ENCODE measurements around the gene NINJ1. TPM values are rescaled to one million over a fixed set of nuclear protein-coding genes. Genes with fewer than 3 reads are reported as not detected.

NINJ1 gene
- total RNA-seq, 6 experiments from 2014 or later, result 35.6 to 103 (median 65.1) TPM

DNA sequence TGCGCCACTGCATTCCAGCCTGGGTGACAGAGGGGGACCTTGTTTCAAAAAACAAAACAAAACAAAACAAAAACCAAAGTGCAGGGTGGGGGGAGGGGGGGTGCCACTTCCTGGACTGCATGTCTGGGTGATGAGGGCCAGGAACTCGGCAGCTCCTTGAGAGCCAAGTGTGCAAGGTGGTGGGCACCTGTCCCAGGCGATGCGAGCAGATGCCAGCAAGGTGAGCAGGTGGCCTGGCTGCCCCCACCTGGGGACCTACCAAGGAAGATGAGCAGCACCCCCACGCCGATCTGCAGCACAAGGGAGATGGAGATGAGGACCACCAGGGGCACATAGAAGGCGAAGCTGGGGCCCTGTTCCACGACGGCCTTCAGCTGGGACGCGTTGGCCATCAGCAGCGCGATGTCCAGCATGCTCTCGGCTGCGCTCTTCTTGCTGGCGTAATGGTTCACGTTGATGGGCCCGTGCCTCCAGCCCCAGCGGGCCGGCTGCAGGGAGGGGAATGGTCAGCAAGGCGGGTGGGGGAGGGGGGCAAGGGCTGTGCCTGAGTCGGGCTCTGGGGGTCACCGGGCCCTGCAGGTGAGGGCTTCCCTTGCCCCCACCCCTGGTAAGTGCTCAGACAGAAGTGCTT, 7.8 kb downstream of the NINJ1 start:
- ATAC-seq (no peak), DNase-seq (peak; percentile 27 to 55 (median 49))
- intact Hi-C loops (cut with DNase I), result no loop called here
- no peak for TF ChIP-seq POLR2A (IDR thresholded peaks at IDR 0.05)
- TF ChIP-seq, protein P1, sequence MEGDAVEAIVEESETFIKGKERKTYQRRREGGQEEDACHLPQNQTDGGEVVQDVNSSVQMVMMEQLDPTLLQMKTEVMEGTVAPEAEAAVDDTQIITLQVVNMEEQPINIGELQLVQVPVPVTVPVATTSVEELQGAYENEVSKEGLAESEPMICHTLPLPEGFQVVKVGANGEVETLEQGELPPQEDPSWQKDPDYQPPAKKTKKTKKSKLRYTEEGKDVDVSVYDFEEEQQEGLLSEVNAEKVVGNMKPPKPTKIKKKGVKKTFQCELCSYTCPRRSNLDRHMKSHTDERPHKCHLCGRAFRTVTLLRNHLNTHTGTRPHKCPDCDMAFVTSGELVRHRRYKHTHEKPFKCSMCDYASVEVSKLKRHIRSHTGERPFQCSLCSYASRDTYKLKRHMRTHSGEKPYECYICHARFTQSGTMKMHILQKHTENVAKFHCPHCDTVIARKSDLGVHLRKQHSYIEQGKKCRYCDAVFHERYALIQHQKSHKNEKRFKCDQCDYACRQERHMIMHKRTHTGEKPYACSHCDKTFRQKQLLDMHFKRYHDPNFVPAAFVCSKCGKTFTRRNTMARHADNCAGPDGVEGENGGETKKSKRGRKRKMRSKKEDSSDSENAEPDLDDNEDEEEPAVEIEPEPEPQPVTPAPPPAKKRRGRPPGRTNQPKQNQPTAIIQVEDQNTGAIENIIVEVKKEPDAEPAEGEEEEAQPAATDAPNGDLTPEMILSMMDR (IDR thresholded peaks at IDR 0.05), result no peak
- Histone ChIP-seq H3K36me3 (peaks cover 0 to 45% (median 10%) of the 10 kb centered on the region in 4 donors), H3K4me3 (no peak overlapping the region), H3K9me3 (no peaks in the 10 kb centered on the region), H3K27me3 (no peaks in the 10 kb centered on the region), H3K27ac (peak overlapping the region in 1 of 3 donors; percentile 37), H3K4me1 (peaks cover 0 to 22% (median 3%) of the 10 kb centered on the region in 4 donors)
- 77% methylated on average over 2 of the region's 23 CpGs for WGBS (ENCODE audit: insufficient coverage, low coverage, low lambda C conversion rate, missing lambda C conversion rate)

DNA sequence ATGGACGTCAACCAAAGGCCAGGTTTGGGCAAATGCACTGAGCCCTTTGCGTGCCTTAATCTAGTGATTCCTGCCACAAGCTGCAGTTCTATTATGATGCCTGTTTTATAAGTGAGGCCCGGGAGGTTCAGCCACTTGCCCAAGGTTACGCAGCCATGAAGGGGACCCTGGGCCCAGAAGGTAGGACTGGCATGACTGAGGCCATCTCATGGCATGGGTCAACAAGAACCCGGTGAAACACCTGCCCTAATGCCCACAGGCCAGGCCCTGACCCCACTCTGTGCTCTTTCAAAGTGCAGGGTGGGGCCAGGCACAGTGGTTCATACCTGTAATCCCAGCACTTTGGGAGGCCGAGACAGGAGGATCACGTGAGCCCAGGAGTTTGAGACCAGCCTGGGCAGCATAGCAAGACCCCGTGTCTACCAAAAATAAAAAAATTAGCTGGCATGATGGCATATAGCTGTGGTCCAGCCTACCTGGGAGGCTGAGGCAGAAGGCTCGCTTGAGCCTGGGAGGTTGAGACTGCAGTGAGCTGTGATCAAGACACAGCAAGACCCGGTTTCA, 8.6 kb downstream of the NINJ1 start:
- ATAC-seq (no peak), DNase-seq (peak; percentile 5 to 42 (median 9))
- 86% methylated on average over 5 of the region's 10 CpGs for WGBS (ENCODE audit: insufficient coverage, low coverage, low lambda C conversion rate, missing lambda C conversion rate)
- TF ChIP-seq POLR2A (IDR thresholded peaks at IDR 0.05), result no peak
- TF ChIP-seq, protein P1 (IDR thresholded peaks at IDR 0.05), result no peak
- no peaks in the 10 kb centered on the region for H3K9me3 ChIP-seq
- no peaks in the 10 kb centered on the region for H3K27me3 ChIP-seq
- intact Hi-C loops (cut with DNase I), result no loop called here
- H3K27ac ChIP-seq, result no peak overlapping the region
- H3K36me3 ChIP-seq, result peaks cover 0 to 46% (median 10%) of the 10 kb centered on the region in 4 donors
- no peak overlapping the region for H3K4me3 ChIP-seq
- peaks cover 0 to 17% (median 1%) of the 10 kb centered on the region in 4 donors for H3K4me1 ChIP-seq

DNA sequence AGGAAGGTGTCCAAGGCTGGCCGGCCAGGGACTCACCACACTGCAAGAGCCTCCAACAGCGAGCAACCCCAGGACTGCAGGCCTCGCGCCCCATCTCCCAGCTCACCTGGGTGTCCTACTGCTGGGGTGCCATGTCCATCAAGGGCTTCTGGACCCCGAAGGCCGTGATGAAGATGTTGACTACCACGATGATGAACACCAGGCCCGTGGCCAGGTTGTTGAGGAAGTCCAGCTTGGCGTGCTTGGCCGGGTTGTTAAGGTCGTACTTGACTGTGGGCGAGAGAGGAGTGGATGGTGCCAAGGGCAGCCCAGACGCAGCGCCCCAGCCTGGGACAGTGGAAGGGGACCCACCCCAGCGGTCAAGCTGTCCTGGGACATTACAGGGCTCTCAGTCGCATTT, 9.3 kb downstream of the NINJ1 start:
- peak in 2 of 3 donors; percentile 47 to 49 for DNase-seq
- H3K4me1 ChIP-seq, result peaks cover 0 to 17% (median 3%) of the 10 kb centered on the region in 4 donors
- no peak for ATAC-seq
- no peaks in the 10 kb centered on the region for H3K27me3 ChIP-seq
- TF ChIP-seq, protein P1 (IDR thresholded peaks at IDR 0.05), result no peak
- TF ChIP-seq POLR2A (IDR thresholded peaks at IDR 0.05), result no peak
- H3K36me3 ChIP-seq, result peaks cover 0 to 46% (median 10%) of the 10 kb centered on the region in 4 donors
- WGBS (ENCODE audit: insufficient coverage, low coverage, low lambda C conversion rate, missing lambda C conversion rate), result 92% methylated on average over 7 of the region's 16 CpGs
- H3K9me3 ChIP-seq, result no peaks in the 10 kb centered on the region
- intact Hi-C loops (cut with DNase I), result no loop called here
- no peak overlapping the region for H3K4me3 ChIP-seq
- no peak overlapping the region for H3K27ac ChIP-seq

DNA sequence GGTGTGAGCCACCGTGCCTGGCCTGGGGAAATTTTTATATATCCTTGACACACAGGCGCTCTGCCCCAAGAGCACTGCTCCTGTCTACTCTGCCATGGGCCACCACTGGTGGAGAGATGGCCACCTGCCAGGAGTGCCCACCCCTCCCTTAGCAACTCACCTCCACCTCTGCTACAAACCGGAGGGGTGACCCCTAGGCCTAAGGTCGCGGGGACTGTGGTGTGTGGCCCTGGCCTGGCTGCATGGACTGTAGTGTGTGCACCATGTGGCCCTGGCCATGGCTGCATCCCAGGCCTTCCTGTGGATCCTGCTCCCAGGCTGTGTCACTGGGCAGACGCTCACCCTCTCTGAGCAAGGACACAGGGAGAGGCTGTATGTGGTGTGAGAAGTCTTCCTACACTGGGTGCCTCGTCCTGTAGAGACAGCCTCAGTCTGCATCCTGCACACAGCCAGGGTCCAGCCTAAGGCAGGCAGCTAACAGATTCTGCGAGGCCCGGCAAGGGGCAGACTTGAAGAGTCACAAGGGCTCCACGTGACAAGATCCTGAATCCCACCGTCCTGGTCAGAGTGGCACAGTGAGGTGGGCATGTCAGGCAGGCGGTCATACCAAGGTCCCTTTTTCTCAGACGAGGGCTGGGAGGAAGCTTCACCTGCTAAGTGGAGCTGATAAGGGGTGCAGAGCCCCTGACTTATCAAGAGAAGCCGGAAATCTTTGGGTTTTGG, 10.3 kb downstream of the NINJ1 start:
- Histone ChIP-seq H3K27me3 (no peaks in the 10 kb centered on the region), H3K9me3 (no peaks in the 10 kb centered on the region), H3K27ac (no peak overlapping the region), H3K4me3 (no peak overlapping the region), H3K4me1 (peaks cover 0 to 20% (median 3%) of the 10 kb centered on the region in 4 donors), H3K36me3 (peaks cover 0 to 46% (median 10%) of the 10 kb centered on the region in 4 donors)
- DNase-seq, result peak in 2 of 3 donors; percentile 47 to 56
- 53% methylated on average over 3 of the region's 14 CpGs for WGBS (ENCODE audit: insufficient coverage, low coverage, low lambda C conversion rate, missing lambda C conversion rate)
- TF ChIP-seq POLR2A (IDR thresholded peaks at IDR 0.05), result no peak
- intact Hi-C loops (cut with DNase I), result no loop called here
- ATAC-seq, result no peak
